ENCODE data around the gene NCAPG2. TPM values are rescaled to one million over a fixed set of nuclear protein-coding genes. Genes with fewer than 3 reads are reported as not detected.

NCAPG2 gene
- total RNA-seq, 1 experiment from 2014 or later: 27.4 TPM

DNA sequence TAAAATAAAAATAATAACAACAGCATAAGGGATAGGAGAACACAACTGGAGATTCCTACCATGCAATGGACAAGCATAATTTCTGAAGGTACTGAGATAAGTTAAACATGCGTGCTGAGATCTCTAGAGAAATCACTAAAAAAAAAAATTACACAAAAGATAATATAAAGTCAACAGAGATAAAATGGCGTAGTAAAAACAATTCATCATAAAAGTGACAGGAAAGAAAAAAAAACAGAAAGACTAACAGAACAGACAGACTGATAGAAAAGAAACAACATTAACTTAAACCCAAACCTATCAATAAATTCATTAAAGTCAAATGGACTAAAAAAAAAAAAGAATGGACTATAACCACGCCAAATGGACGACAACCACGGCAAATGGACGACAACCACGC lies 56.4 kb downstream of the NCAPG2 start:
- Mint-ChIP-seq H3K36me3 (ENCODE audit: insufficient read depth, unreplicated experiment) (peaks cover 23% of the 10 kb centered on the region), H3K4me3 (ENCODE audit: unreplicated experiment) (no peak overlapping the region), H3K9me3 (ENCODE audit: unreplicated experiment) (no peaks in the 10 kb centered on the region), H3K27me3 (ENCODE audit: insufficient read depth, unreplicated experiment) (no peaks in the 10 kb centered on the region), H3K4me1 (ENCODE audit: insufficient read depth, unreplicated experiment) (peaks cover 17% of the 10 kb centered on the region), H3K27ac (ENCODE audit: low read depth, unreplicated experiment) (peak overlapping the region; percentile 93)
- no TSS peak for BruUV-seq (replicated peaks)
- POLR2A ChIA-PET: no interaction called here
- DNase-seq (ENCODE audit: unreplicated experiment): no peak
- CTCF ChIA-PET: interaction anchor here (0.5 to 1.7 kb wide), 4 partner anchors 11 to 248 kb away, joined by 3 to 6 read pairs (median 4); no protein-coding TSS in a partner anchor
- intact Hi-C loops (cut with micrococcal nuclease): loop anchor here (2.0 kb wide), 1 partner anchor 215 kb away; no protein-coding TSS in a partner anchor
- TF ChIP-seq, protein P1, sequence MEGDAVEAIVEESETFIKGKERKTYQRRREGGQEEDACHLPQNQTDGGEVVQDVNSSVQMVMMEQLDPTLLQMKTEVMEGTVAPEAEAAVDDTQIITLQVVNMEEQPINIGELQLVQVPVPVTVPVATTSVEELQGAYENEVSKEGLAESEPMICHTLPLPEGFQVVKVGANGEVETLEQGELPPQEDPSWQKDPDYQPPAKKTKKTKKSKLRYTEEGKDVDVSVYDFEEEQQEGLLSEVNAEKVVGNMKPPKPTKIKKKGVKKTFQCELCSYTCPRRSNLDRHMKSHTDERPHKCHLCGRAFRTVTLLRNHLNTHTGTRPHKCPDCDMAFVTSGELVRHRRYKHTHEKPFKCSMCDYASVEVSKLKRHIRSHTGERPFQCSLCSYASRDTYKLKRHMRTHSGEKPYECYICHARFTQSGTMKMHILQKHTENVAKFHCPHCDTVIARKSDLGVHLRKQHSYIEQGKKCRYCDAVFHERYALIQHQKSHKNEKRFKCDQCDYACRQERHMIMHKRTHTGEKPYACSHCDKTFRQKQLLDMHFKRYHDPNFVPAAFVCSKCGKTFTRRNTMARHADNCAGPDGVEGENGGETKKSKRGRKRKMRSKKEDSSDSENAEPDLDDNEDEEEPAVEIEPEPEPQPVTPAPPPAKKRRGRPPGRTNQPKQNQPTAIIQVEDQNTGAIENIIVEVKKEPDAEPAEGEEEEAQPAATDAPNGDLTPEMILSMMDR (IDR thresholded peaks at IDR 0.05; ENCODE audit: unreplicated experiment): no peak

DNA sequence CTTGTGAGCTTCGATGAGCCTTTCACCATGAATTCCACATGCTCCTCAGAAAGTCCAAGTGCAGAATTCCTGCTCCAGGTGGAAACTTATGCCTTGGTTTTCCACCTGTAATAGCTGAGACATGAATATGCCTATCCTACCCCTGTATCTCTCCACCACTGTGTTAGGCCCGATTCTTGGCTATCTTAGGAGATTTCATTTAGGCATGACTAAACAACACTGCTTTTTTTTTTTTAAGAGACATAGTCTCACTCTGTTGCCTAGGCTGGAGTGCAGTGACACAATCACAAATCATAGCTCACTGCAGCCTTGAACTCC lies 57.2 kb downstream of the NCAPG2 start:
- Mint-ChIP-seq H3K27me3 (ENCODE audit: insufficient read depth, unreplicated experiment) (no peaks in the 10 kb centered on the region), H3K4me3 (ENCODE audit: unreplicated experiment) (no peak overlapping the region), H3K36me3 (ENCODE audit: insufficient read depth, unreplicated experiment) (peaks cover 26% of the 10 kb centered on the region), H3K9me3 (ENCODE audit: unreplicated experiment) (no peaks in the 10 kb centered on the region), H3K27ac (ENCODE audit: low read depth, unreplicated experiment) (peak overlapping the region; percentile 93), H3K4me1 (ENCODE audit: insufficient read depth, unreplicated experiment) (peaks cover 17% of the 10 kb centered on the region)
- TF ChIP-seq, protein P1 (IDR thresholded peaks at IDR 0.05; ENCODE audit: unreplicated experiment): no peak
- CTCF ChIA-PET: interaction anchor here (0.6 to 1.7 kb wide), 10 partner anchors 12 to 242 kb away, joined by 3 to 7 read pairs (median 4); no protein-coding TSS in a partner anchor
- BruUV-seq (replicated peaks): no TSS peak
- POLR2A ChIA-PET: interaction anchor here (0.6 kb wide), 1 partner anchor 188 kb away, joined by 3 read pairs; no protein-coding TSS in a partner anchor
- no peak for DNase-seq (ENCODE audit: unreplicated experiment)
- intact Hi-C loops (cut with micrococcal nuclease): no loop called here

DNA sequence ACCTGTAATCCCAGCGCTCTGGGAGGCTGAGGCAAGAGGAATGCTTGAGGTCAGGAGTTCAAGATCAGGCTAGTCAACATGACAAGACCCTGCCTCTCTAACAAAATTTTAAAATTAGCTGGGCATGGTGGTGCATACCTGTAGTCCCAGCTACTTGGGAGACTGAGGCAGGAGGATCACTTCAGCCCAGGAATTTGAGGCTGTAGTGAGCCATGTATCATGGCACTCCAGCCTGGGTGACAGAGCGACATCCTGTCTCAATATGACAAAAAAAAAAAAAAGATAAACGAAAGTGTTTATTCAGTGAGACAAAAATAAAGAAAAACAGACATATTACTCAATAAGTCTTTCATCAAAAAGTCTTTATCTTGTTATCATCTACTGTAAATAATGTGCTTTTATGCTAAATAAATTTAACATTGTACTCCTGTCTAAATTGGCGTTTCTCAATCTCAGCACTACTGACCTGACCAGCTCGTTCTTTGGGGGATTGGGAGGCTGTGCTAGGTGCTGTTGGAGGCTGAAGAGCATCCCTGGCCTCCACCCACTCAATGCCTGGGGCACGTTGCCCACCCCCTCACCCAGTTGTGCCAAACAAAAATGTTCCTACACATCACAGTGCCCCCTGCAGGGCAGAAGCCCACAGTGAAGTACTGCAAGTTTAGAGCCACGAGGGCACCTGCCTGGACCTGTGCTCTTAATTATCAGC lies 57.7 kb downstream of the NCAPG2 start:
- peak; percentile 43 for DNase-seq (ENCODE audit: unreplicated experiment)
- H3K36me3 Mint-ChIP-seq (ENCODE audit: insufficient read depth, unreplicated experiment): peaks cover 26% of the 10 kb centered on the region
- no peaks in the 10 kb centered on the region for H3K27me3 Mint-ChIP-seq (ENCODE audit: insufficient read depth, unreplicated experiment)
- TF ChIP-seq, protein P1 (IDR thresholded peaks at IDR 0.05; ENCODE audit: unreplicated experiment): peak; percentile 32
- no TSS peak for BruUV-seq (replicated peaks)
- CTCF ChIA-PET: interaction anchor here (0.5 to 1.7 kb wide), 9 partner anchors 14 to 210 kb away, joined by 3 to 7 read pairs (median 4); no protein-coding TSS in a partner anchor
- H3K4me3 Mint-ChIP-seq (ENCODE audit: unreplicated experiment): no peak overlapping the region
- intact Hi-C loops (cut with micrococcal nuclease): no loop called here
- H3K9me3 Mint-ChIP-seq (ENCODE audit: unreplicated experiment): no peaks in the 10 kb centered on the region
- H3K4me1 Mint-ChIP-seq (ENCODE audit: insufficient read depth, unreplicated experiment): peaks cover 17% of the 10 kb centered on the region
- peak overlapping the region; percentile 93 for H3K27ac Mint-ChIP-seq (ENCODE audit: low read depth, unreplicated experiment)
- POLR2A ChIA-PET: interaction anchor here (0.6 to 1.0 kb wide), 2 partner anchors 187 to 213 kb away, joined by 3 read pairs; no protein-coding TSS in a partner anchor

DNA sequence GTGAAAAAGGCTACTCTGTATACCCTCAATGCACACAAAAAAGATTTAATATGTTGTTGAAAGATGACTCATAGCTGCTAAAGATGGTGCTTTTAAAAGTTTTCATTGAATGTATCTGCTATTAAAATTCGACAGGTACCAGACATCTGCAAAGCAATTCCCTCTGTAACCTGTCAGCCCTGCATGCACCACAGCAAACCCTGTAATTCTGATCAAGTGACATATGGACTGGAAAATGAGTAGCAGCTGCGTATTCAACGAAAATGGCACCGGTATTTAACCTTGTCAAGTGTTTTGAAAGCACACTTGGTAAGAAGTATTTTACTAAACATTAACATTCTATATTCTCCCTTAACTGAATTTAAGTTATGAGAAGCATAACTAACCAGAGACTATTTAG lies 58.8 kb downstream of the NCAPG2 start:
- TF ChIP-seq, protein P1 (IDR thresholded peaks at IDR 0.05; ENCODE audit: unreplicated experiment): no peak
- Mint-ChIP-seq H3K4me1 (ENCODE audit: insufficient read depth, unreplicated experiment) (peaks cover 13% of the 10 kb centered on the region), H3K4me3 (ENCODE audit: unreplicated experiment) (no peak overlapping the region), H3K9me3 (ENCODE audit: unreplicated experiment) (no peaks in the 10 kb centered on the region), H3K36me3 (ENCODE audit: insufficient read depth, unreplicated experiment) (peaks cover 31% of the 10 kb centered on the region), H3K27me3 (ENCODE audit: insufficient read depth, unreplicated experiment) (no peaks in the 10 kb centered on the region), H3K27ac (ENCODE audit: low read depth, unreplicated experiment) (no peak overlapping the region)
- DNase-seq (ENCODE audit: unreplicated experiment): no peak
- POLR2A ChIA-PET: interaction anchor here (1.0 kb wide), 2 partner anchors 37 to 212 kb away, joined by 3 read pairs; no protein-coding TSS in a partner anchor
- CTCF ChIA-PET: interaction anchor here (0.8 to 1.2 kb wide), 2 partner anchors 8 to 37 kb away, joined by 3 read pairs; no protein-coding TSS in a partner anchor
- no TSS peak for BruUV-seq (replicated peaks)
- intact Hi-C loops (cut with micrococcal nuclease): no loop called here

Measured in MCF 10A (cell line).